Measurements from ENCODE around the gene TSHZ1.

The TSHZ1 gene

DNA sequence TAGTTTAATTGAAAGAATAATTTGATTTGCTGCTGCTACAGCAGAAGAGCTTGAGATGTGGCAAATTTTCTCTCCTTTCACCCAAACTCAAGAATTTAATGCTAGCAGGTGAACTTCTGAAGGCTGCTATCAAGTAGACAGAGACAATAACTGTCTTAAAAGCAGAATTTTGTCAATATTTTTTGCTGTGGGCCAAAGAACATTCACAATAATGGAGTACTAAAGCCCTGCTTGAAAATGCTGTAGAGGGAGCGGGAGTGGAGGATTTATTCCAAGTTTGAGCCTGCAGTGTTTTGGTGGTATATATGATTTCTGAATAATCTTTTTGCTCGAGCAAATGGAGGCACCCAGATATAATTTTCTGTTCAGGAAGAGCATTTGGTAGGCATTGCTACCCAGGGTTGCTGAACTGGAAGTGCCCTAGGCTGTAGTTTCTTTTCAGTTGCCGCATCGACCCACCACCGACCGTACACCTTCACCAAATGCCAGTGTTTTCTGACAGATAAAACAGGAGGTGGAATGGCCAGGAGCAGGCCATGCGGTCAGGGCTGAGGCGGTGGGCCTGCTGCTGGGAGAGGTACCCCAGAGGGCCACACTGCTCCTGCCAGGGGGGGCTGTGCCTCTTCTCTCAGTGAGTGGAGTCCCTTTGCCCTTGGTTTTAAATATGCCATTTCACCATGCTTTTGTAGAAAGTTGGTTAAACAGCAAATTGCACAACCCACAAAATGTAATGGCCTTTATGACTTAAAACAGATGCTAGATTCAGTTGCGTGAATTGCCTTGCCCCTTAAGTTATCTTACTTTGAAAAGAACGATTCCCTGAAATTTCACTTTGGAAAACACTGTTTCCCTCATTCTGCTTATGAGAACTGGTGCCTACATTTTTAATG is 36.4 kb downstream of the TSHZ1 start:
- H3K4me3 ChIP-seq (ENCODE audit: low read depth, low read length) = peak overlapping the region; percentile 60; the same call in 1 of the 2 replicates
- TF ChIP-seq, protein P1, sequence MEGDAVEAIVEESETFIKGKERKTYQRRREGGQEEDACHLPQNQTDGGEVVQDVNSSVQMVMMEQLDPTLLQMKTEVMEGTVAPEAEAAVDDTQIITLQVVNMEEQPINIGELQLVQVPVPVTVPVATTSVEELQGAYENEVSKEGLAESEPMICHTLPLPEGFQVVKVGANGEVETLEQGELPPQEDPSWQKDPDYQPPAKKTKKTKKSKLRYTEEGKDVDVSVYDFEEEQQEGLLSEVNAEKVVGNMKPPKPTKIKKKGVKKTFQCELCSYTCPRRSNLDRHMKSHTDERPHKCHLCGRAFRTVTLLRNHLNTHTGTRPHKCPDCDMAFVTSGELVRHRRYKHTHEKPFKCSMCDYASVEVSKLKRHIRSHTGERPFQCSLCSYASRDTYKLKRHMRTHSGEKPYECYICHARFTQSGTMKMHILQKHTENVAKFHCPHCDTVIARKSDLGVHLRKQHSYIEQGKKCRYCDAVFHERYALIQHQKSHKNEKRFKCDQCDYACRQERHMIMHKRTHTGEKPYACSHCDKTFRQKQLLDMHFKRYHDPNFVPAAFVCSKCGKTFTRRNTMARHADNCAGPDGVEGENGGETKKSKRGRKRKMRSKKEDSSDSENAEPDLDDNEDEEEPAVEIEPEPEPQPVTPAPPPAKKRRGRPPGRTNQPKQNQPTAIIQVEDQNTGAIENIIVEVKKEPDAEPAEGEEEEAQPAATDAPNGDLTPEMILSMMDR (IDR thresholded peaks at IDR 0.05; ENCODE audit: insufficient read depth, low read depth, low read length, missing control alignments) = no peak
- no peak for DNase-seq (ENCODE audit: low read depth)

DNA sequence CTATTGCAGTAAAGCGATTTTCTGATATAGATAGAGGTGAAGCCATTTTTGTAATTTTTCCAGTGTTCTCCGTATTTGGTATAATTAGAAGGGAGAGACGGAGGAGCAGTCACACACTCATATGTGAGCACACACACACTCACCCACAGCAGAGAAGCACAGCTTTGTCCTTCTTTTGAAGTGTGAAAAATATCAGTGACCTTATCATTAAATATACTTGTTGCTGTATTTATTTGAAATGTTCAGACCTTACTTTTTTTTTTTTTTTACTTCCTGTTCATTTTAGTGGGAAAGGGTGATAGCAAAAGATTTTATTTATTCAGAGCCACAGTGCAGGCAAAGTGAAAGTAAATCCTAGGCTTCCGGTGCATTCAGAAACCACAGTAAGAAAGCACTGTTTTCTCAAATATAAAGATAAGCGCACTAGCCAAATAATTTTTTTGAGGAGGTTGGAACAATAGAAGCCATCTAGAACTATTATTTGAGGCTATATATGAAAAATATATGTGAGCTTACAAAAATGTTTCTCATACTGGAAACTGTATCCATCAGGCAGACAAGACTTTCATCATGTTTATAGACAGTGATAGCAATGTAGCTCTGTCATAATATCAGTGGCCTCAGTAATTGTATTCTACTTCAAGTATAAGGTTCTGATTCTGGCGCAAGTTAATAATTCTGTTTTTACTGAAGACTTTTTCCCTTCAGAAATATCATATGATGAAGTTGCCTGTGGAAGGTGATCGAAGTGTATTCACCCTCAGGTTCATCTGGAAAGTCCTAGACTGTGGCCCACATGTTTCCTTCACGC is 37.2 kb downstream of the TSHZ1 start:
- H3K4me3 ChIP-seq (ENCODE audit: low read depth, low read length) = peak overlapping the region; percentile 60
- peak; percentile 28 for DNase-seq (ENCODE audit: low read depth)
- TF ChIP-seq, protein P1 (IDR thresholded peaks at IDR 0.05; ENCODE audit: insufficient read depth, low read depth, low read length, missing control alignments) = no peak

DNA sequence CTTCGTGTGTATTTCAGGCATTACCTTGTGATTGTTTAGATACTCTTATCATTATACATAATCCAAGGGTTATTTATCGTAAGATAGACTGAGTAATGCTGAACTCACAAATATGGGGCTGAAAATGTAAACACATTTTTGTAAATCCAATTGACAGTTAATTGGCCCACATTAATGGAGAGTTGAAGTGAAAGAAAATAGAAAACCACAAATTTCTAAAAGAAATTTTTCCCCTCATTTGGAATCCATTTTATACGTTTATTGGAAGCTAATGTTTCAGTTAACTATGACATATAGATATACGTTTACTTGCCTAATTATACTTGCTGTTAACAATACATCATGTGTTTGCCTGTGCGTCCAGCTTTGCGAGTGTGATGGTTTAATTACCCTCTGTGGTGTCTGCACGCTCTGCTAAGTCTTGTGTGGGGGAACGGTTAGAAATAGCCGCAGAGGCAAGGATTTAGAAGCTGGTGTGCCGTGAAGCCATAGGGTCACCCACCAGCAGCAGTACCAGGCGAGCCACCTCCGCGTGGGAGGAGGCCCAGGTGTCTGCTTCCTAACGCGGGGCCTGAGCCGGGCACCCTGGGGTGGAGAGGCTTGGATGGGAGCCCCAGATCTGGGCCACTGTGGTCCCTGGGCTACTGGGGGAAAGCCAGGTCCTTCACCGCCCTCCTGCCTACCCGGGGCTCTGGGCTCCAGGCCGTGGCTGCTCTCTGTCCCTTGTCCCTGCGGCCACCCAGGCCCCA is 38.0 kb downstream of the TSHZ1 start:
- DNase-seq (ENCODE audit: low read depth) = no peak
- TF ChIP-seq, protein P1 (IDR thresholded peaks at IDR 0.05; ENCODE audit: insufficient read depth, low read depth, low read length, missing control alignments) = no peak

DNA sequence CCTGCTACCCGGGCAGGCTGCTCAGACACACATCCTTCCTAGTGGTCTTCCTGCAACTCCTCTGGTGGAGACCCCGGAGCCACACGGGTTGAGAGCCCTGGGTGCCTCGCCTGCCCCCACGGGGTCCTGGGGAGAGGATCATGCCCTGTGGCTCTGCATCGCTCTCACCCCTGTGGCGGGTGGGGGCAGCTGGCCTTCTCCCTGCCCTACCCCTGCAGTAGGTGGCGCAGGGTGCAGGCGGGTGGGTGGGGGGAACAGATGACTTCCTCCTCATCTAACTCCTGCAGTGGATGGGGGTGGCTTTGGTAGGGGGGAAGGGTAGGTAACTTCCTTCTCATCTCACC is 38.5 kb downstream of the TSHZ1 start:
- no peak for DNase-seq (ENCODE audit: low read depth)
- TF ChIP-seq, protein P1 (IDR thresholded peaks at IDR 0.05; ENCODE audit: insufficient read depth, low read depth, low read length, missing control alignments) = no peak

More for the DNA sequence above, 38.0 kb downstream of the TSHZ1 start:
- peak overlapping the region; percentile 60 for H3K4me3 ChIP-seq (ENCODE audit: low read depth, low read length)

DNA sequence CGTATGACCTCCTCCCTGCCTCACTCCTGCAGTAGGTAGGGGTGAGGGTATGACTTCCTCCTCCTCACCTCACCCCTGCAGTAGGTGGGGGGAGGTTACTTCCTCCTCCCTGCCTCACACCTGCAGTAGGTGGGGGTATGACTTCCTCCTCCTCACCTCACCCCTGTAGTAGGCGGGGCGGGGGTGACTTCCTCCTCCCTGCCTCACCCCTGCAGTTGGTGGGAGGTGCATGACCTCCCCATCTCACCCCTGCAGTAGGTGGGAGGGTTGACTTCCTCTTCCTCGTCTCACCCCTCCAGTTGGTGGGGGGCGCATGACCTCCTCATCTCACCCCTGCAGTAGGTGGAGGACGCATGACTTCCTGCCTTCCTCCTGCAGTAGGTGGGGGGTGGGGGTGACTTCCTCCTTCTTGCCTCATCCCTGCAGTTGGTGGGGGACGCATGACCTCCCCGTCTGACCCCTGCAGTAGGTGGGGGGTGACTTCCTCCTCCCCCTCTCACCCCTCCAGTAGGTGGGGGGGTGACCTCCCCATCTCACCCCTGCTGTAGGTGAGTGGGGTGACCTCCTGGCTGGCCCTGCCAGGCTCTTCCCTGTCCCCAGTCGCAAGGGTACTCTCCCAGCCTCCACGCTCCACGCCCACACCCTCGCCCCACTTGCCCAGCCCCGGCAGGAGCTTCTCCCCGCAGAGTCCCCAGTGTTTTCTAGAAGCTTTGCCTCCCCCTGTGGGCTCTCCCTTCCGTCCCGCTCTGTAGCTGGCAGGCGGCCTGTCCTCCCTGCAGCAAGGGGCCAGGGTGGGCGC is 39.3 kb downstream of the TSHZ1 start:
- TF ChIP-seq, protein P1 (IDR thresholded peaks at IDR 0.05; ENCODE audit: insufficient read depth, low read depth, low read length, missing control alignments) = no peak
- H3K4me3 ChIP-seq (ENCODE audit: low read depth, low read length) = no peak overlapping the region
- peak; percentile 16 for DNase-seq (ENCODE audit: low read depth)

More for the DNA sequence above, 38.5 kb downstream of the TSHZ1 start:
- no peak overlapping the region for H3K4me3 ChIP-seq (ENCODE audit: low read depth, low read length)

DNA sequence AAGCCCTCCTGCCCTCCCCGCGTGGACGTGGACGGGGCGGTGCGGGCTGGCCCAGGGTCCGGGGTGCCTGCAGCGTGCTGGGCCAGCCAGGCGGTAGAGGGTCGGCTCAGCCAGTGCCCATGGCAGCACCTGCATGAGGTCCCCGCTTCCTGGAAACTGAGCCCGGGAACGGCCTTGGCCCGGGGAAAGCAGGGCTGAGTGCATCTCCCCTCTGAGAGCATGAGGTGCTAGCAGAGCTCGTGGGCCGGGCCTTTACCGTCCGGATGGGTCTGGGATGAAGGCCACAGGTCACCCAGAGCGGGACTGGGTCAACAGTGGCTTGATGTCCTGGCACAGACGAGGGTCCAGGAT is 39.8 kb downstream of the TSHZ1 start:
- H3K4me3 ChIP-seq (ENCODE audit: low read depth, low read length) = no peak overlapping the region
- TF ChIP-seq, protein P1 (IDR thresholded peaks at IDR 0.05; ENCODE audit: insufficient read depth, low read depth, low read length, missing control alignments) = no peak
- DNase-seq (ENCODE audit: low read depth) = no peak

All from GM12865 (cell line).